K562 (cell line): ENCODE measurements around the gene PACS2.

Experiments used
- BHLHE40 ChIP-seq: IDR thresholded peaks from 2 replicates; pipeline ENCODE4 v1.6.1; 2011; ENCODE audit warnings: low read length, improper control_type of control experiment
- EP300 ChIP-seq: IDR thresholded peaks from 2 replicates; pipeline ENCODE4 v1.6.1; 2012; ENCODE audit warnings: low read length, improper control_type of control experiment
- EZH2 ChIP-seq: IDR thresholded peaks from 2 replicates; pipeline ENCODE4 v1.6.1; 2012; ENCODE audit warnings: low read depth, mild to moderate bottlenecking, inconsistent platforms, low read length, borderline replicate concordance
- KDM1A ChIP-seq, 2 experiments: fragments of 450-650 bp; IDR thresholded peaks; 2 replicates each; pipeline ENCODE4 v1.6.1; 2016; ENCODE audit warnings: mild to moderate bottlenecking in 2 of 2
- POLR2AphosphoS5 ChIP-seq: IDR thresholded peaks from 2 replicates; pipeline ENCODE4 v1.6.1; 2011; ENCODE audit warnings: mild to moderate bottlenecking, low read depth, low read length, moderate library complexity; ENCODE audit not compliant: control insufficient read depth, insufficient read depth
- SMARCA5 ChIP-seq: fragments of 450-650 bp; IDR thresholded peaks from 2 replicates; pipeline ENCODE4 v1.6.1; 2016
- SRSF9 ChIP-seq: fragments of 200-400 bp; formaldehyde crosslinking; IDR thresholded peaks from 2 replicates; pipeline ENCODE4 v1.6.1; 2017; ENCODE audit warnings: low read depth, low read length, borderline replicate concordance
- STAT5B ChIP-seq: fragments of 250-450 bp; sonication (Bioruptor Pico); IDR thresholded peaks from 2 replicates; pipeline ENCODE4 v1.8.0; 2021; ENCODE audit warnings: mild to moderate bottlenecking, inconsistent platforms
- ZFX ChIP-seq: sonication (generic); formaldehyde crosslinking; IDR thresholded peaks from 2 replicates; pipeline ENCODE4 v1.8.0; 2022; ENCODE audit warnings: mild to moderate bottlenecking, missing genetic modification reagents, moderate library complexity
- ZNF717 ChIP-seq: fragments of 250-450 bp; sonication (Bioruptor Pico); IDR thresholded peaks from 2 replicates; pipeline ENCODE4 v1.5.0; 2021
- TF ChIP-seq, protein P1 (sequence below), 3 experiments: IDR thresholded peaks in 2 of 3; conservative IDR thresholded peaks in 1 of 3; 2 replicates each; pipeline ENCODE4 v1.5.1; 2011 to 2012; ENCODE audit warnings: low read length in 3 of 3, mild to moderate bottlenecking in 3 of 3, control low read depth in 2 of 3, improper control_type of control experiment in 1 of 3, inconsistent platforms in 1 of 3, low read depth in 1 of 3, mixed read lengths in 1 of 3, moderate library complexity in 1 of 3; ENCODE audit not compliant: insufficient read depth in 2 of 3
- TF ChIP-seq, protein P2 (sequence below): sonication (generic); formaldehyde crosslinking; IDR thresholded peaks from 2 replicates; pipeline ENCODE4 v1.8.0; 2022; ENCODE audit warnings: mild to moderate bottlenecking, missing genetic modification reagents

DNA sequence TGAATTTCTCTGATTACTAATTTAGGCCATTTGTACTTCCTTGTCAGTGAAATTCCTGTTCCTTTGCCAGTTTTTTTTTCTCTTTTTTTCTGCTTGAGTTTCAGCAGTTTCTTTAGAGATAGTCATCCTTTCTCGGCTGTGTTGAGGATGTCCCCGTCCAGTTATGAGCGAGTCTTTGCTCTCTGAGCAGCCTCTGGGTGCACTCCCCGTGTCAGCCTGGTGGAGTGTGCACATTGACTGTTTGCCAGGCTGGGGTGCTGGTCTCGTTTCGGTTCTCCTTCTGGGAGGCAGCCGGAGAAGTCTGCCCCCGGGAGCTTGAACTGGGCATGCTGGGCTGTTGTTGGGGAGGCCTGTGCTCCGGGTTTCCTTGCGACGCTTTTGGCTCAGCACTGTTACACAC lies 3.0 kb downstream of the PACS2 start:
- TF ChIP-seq ZNF717 (CRISPR knock-in tag) (no peak), SMARCA5 (no peak), BHLHE40 (no peak), SRSF9 (no peak), STAT5B (no peak), POLR2AphosphoS5 (no peak), EP300 (no peak), ZFX (no peak), EZH2 (no peak), KDM1A (IDR thresholded peaks at IDR 0.05) (no peak)
- TF ChIP-seq, protein P1, sequence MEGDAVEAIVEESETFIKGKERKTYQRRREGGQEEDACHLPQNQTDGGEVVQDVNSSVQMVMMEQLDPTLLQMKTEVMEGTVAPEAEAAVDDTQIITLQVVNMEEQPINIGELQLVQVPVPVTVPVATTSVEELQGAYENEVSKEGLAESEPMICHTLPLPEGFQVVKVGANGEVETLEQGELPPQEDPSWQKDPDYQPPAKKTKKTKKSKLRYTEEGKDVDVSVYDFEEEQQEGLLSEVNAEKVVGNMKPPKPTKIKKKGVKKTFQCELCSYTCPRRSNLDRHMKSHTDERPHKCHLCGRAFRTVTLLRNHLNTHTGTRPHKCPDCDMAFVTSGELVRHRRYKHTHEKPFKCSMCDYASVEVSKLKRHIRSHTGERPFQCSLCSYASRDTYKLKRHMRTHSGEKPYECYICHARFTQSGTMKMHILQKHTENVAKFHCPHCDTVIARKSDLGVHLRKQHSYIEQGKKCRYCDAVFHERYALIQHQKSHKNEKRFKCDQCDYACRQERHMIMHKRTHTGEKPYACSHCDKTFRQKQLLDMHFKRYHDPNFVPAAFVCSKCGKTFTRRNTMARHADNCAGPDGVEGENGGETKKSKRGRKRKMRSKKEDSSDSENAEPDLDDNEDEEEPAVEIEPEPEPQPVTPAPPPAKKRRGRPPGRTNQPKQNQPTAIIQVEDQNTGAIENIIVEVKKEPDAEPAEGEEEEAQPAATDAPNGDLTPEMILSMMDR (IDR thresholded peaks at IDR 0.05 in 2 of 3, conservative IDR thresholded peaks at IDR 0.05 in 1 of 3; ENCODE audit: insufficient read depth in 2 of 3, low read depth in 1 of 3, low read length in 3 of 3) = no peak
- TF ChIP-seq, protein P2, sequence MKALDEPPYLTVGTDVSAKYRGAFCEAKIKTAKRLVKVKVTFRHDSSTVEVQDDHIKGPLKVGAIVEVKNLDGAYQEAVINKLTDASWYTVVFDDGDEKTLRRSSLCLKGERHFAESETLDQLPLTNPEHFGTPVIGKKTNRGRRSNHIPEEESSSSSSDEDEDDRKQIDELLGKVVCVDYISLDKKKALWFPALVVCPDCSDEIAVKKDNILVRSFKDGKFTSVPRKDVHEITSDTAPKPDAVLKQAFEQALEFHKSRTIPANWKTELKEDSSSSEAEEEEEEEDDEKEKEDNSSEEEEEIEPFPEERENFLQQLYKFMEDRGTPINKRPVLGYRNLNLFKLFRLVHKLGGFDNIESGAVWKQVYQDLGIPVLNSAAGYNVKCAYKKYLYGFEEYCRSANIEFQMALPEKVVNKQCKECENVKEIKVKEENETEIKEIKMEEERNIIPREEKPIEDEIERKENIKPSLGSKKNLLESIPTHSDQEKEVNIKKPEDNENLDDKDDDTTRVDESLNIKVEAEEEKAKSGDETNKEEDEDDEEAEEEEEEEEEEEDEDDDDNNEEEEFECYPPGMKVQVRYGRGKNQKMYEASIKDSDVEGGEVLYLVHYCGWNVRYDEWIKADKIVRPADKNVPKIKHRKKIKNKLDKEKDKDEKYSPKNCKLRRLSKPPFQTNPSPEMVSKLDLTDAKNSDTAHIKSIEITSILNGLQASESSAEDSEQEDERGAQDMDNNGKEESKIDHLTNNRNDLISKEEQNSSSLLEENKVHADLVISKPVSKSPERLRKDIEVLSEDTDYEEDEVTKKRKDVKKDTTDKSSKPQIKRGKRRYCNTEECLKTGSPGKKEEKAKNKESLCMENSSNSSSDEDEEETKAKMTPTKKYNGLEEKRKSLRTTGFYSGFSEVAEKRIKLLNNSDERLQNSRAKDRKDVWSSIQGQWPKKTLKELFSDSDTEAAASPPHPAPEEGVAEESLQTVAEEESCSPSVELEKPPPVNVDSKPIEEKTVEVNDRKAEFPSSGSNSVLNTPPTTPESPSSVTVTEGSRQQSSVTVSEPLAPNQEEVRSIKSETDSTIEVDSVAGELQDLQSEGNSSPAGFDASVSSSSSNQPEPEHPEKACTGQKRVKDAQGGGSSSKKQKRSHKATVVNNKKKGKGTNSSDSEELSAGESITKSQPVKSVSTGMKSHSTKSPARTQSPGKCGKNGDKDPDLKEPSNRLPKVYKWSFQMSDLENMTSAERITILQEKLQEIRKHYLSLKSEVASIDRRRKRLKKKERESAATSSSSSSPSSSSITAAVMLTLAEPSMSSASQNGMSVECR (CRISPR knock-in tag) = no peak
